BE2C (cell line): Measurements from ENCODE around the gene AKR1E2.

Experiments
- DNase-seq: peaks from one replicate; pipeline ENCODE4 v3.0.0-alpha.2; 2020
- H3K27me3 ChIP-seq: fragments of 250-450 bp; sonication (Bioruptor Pico); 2 replicates; pipeline ENCODE4 v1.5.1; 2020; ENCODE audit warnings: mild to moderate bottlenecking
- H3K36me3 ChIP-seq: fragments of 250-450 bp; sonication (Bioruptor Pico); 2 replicates; pipeline ENCODE4 v1.5.1; 2020; ENCODE audit warnings: mild to moderate bottlenecking
- H3K4me1 ChIP-seq: fragments of 250-450 bp; sonication (Bioruptor Pico); 2 replicates; pipeline ENCODE4 v1.5.1; 2020
- H3K4me3 ChIP-seq: 2 replicates; pipeline ENCODE4 v1.5.1; 2011; ENCODE audit warnings: low read depth, low read length
- H3K9me3 ChIP-seq: fragments of 250-450 bp; sonication (Bioruptor Pico); 2 replicates; pipeline ENCODE4 v1.5.1; 2020
- CTCF ChIP-seq: IDR thresholded peaks from 2 replicates; pipeline ENCODE4 v1.5.1; 2012; ENCODE audit warnings: mild to moderate bottlenecking, low read depth, low read length

AKR1E2 gene

GRCh38 chr10:4826792-4827324, 851 bp downstream of the AKR1E2 start:
- TF ChIP-seq CTCF: no peak
- Histone ChIP-seq H3K36me3 (no peaks in the 10 kb centered on the region; the same call in 1 of the 2 replicates), H3K4me3 (peak overlapping the region; percentile 44)

GRCh38 chr10:4828005-4828404, 2.0 kb downstream of the AKR1E2 start:
- Histone ChIP-seq H3K9me3 (no peaks in the 10 kb centered on the region), H3K4me1 (no peaks in the 10 kb centered on the region), H3K36me3 (no peaks in the 10 kb centered on the region; the same call in 1 of the 2 replicates), H3K27me3 (no peaks in the 10 kb centered on the region), H3K4me3 (no peak overlapping the region)
- no peak for TF ChIP-seq CTCF
- no peak for DNase-seq

More at GRCh38 chr10:4826792-4827324, 851 bp downstream of the AKR1E2 start:
- no peaks in the 10 kb centered on the region for H3K9me3 ChIP-seq
- no peak for DNase-seq
- H3K4me1 ChIP-seq: no peaks in the 10 kb centered on the region
- H3K27me3 ChIP-seq: no peaks in the 10 kb centered on the region

GRCh38 chr10:4830551-4830950, 4.5 kb downstream of the AKR1E2 start:
- no peak for TF ChIP-seq CTCF
- Histone ChIP-seq H3K36me3 (no peaks in the 10 kb centered on the region; the same call in 1 of the 2 replicates), H3K9me3 (no peaks in the 10 kb centered on the region), H3K4me1 (no peaks in the 10 kb centered on the region), H3K4me3 (no peak overlapping the region), H3K27me3 (no peaks in the 10 kb centered on the region)
- no peak for DNase-seq

GRCh38 chr10:4831091-4831490, 5.1 kb downstream of the AKR1E2 start:
- TF ChIP-seq CTCF: no peak
- no peaks in the 10 kb centered on the region for H3K4me1 ChIP-seq
- no peaks in the 10 kb centered on the region for H3K9me3 ChIP-seq
- no peaks in the 10 kb centered on the region; the same call in 1 of the 2 replicates for H3K36me3 ChIP-seq
- DNase-seq: no peak
- no peak overlapping the region for H3K4me3 ChIP-seq
- H3K27me3 ChIP-seq: no peaks in the 10 kb centered on the region

GRCh38 chr10:4833286-4833685, 7.3 kb downstream of the AKR1E2 start:
- Histone ChIP-seq H3K4me3 (no peak overlapping the region), H3K9me3 (no peaks in the 10 kb centered on the region), H3K36me3 (no peaks in the 10 kb centered on the region; the same call in 1 of the 2 replicates), H3K4me1 (no peaks in the 10 kb centered on the region), H3K27me3 (no peaks in the 10 kb centered on the region)
- no peak for DNase-seq
- TF ChIP-seq CTCF: no peak

GRCh38 chr10:4834898-4835405, 8.9 kb downstream of the AKR1E2 start:
- no peaks in the 10 kb centered on the region for H3K4me1 ChIP-seq
- no peaks in the 10 kb centered on the region for H3K9me3 ChIP-seq
- no peaks in the 10 kb centered on the region for H3K27me3 ChIP-seq
- no peak overlapping the region for H3K4me3 ChIP-seq
- TF ChIP-seq CTCF: no peak
- no peak for DNase-seq
- no peaks in the 10 kb centered on the region; the same call in 1 of the 2 replicates for H3K36me3 ChIP-seq
